Measurements from ENCODE around the gene ZNHIT3.
"Not testable (repeated sequence)": the region's sequence is repeated elsewhere in the genome, so short reads cannot be mapped to it uniquely, and the experiment has no call there.

The ZNHIT3 gene

GRCh38 chr17:36486204-36487194 is at the start of gene ZNHIT3:
ZNHIT3 (plus strand) TSS chr17:36486681; CDS start chr17:36486700, 19 bp downstream.
- peak; percentile 67 for DNase-seq (ENCODE audit: low read depth, low spot score)
- TF ChIP-seq, protein P1, sequence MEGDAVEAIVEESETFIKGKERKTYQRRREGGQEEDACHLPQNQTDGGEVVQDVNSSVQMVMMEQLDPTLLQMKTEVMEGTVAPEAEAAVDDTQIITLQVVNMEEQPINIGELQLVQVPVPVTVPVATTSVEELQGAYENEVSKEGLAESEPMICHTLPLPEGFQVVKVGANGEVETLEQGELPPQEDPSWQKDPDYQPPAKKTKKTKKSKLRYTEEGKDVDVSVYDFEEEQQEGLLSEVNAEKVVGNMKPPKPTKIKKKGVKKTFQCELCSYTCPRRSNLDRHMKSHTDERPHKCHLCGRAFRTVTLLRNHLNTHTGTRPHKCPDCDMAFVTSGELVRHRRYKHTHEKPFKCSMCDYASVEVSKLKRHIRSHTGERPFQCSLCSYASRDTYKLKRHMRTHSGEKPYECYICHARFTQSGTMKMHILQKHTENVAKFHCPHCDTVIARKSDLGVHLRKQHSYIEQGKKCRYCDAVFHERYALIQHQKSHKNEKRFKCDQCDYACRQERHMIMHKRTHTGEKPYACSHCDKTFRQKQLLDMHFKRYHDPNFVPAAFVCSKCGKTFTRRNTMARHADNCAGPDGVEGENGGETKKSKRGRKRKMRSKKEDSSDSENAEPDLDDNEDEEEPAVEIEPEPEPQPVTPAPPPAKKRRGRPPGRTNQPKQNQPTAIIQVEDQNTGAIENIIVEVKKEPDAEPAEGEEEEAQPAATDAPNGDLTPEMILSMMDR (IDR thresholded peaks at IDR 0.05; ENCODE audit: insufficient read depth, low read length, missing control alignments), result no peak
- CTCF ChIA-PET, result interaction anchor here (0.9 to 1.9 kb wide), 3 partner anchors 8 to 517 kb away, joined by 3 to 10 read pairs (median 5); no protein-coding TSS in a partner anchor
- H3K4me3 ChIP-seq (ENCODE audit: low read depth, low read length), result peak within 1 kb of the TSS; percentile 91
- POLR2A ChIA-PET, result interaction anchor here (0.6 to 1.4 kb wide), 2 partner anchors 11 to 635 kb away, joined by 3 read pairs; no protein-coding TSS in a partner anchor

DNA sequence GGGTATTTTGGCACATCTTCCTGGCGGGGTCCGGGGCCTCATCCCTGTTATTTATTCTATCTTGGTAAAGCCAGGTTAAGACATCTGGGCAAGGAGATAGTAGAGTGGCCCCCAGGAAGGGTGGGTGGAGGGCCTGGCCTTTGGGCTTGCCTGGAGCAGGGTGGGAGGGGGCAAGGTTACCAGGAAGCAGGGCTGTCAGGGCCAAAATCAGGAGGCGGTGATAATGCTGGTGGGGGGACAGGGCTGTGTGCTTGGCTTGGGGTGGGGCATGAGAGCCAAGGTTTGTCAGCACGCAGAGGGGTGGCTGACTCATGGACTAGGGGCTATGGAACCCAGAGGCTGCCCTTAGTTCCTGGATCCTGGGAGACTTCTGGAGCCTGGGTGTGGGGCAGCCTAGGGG is 44.7 kb upstream of the ZNHIT3 start:
- DNase-seq (ENCODE audit: low read depth, low spot score); POLR2A ChIA-PET; H3K4me3 ChIP-seq (ENCODE audit: low read depth, low read length); CTCF ChIA-PET: not testable (repeated sequence)

DNA sequence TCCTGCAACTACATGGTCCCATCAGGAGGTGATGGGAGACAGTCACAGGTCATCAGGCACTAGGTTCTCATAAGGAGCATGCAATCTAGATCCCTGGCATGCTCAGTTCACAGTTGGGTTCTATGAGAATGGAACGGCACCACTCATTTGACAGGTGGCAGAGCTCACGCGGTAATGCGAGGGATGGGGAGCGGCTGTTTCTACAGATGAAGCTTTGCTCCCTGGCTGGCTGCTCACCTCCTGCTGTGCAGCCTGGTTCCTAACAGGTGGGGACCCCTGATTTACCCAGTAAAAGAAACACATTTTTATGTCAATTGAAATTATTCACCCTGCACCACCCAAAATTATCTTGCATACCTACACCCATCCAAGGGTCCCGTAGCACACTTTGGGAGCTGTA is 42.7 kb upstream of the ZNHIT3 start:
- TF ChIP-seq, protein P1 (IDR thresholded peaks at IDR 0.05; ENCODE audit: insufficient read depth, low read length, missing control alignments), result no peak
- CTCF ChIA-PET, result no interaction called here

DNA sequence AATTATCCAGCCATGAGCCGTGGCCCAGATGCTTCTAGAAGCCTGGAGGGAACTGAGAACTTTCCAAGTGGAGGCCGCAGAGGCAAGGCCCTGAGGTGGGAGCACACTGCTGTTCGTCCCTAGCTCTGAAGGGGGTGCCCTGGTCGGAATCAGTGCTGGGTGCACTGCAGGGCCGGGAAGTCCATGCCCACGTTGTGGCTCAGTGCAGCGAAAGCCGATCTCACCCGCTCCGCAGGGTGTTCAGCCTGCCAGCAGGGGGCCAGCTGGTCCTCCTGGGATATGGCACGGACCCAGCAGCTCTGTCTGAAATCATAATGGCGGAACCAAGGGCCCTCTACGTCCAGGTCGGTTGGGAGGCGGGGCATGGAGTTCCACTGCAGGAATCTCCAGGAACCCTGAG is 36.5 kb upstream of the ZNHIT3 start:
- H3K4me3 ChIP-seq (ENCODE audit: low read depth, low read length); DNase-seq (ENCODE audit: low read depth, low spot score); CTCF ChIA-PET; POLR2A ChIA-PET: not testable (repeated sequence)

More for the DNA sequence above, 42.7 kb upstream of the ZNHIT3 start:
- POLR2A ChIA-PET, result no interaction called here
- DNase-seq (ENCODE audit: low read depth, low spot score), result no peak
- H3K4me3 ChIP-seq (ENCODE audit: low read depth, low read length), result no peak overlapping the region

- CTCF ChIA-PET; H3K4me3 ChIP-seq (ENCODE audit: low read depth, low read length); POLR2A ChIA-PET; DNase-seq (ENCODE audit: low read depth, low spot score): not testable (repeated sequence)
Observed at GRCh38 chr17:36452888-36453287, 33.6 kb upstream of the ZNHIT3 start.

DNA sequence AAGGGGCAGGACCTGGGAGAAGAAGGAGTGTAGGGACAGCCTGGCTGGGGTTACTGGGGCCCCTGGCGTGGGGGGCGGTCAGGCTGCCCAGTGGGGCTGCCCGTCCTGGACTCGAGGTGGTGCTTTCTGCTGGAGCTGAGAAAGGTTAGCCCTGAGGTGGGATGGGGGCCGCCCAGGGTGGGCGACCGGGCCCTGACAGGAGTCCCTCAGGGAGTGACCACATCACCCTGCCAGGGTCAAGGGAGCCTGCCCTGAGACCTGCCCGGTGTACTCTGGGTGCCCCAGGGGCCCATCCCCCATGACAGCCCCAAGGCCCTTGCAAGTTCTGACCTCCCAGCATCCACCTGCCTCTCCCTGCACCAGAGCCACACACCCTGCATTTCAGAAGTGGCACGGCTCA is 28.8 kb upstream of the ZNHIT3 start:
- POLR2A ChIA-PET; CTCF ChIA-PET; H3K4me3 ChIP-seq (ENCODE audit: low read depth, low read length); DNase-seq (ENCODE audit: low read depth, low spot score): not testable (repeated sequence)

- no peak overlapping the region for H3K4me3 ChIP-seq (ENCODE audit: low read depth, low read length)
- ChIA-PET POLR2A (no interaction called here), CTCF (no interaction called here)
- TF ChIP-seq, protein P1 (IDR thresholded peaks at IDR 0.05; ENCODE audit: insufficient read depth, low read length, missing control alignments), result no peak
- no peak for DNase-seq (ENCODE audit: low read depth, low spot score)
Observed at GRCh38 chr17:36459045-36459444, 27.4 kb upstream of the ZNHIT3 start.

DNA sequence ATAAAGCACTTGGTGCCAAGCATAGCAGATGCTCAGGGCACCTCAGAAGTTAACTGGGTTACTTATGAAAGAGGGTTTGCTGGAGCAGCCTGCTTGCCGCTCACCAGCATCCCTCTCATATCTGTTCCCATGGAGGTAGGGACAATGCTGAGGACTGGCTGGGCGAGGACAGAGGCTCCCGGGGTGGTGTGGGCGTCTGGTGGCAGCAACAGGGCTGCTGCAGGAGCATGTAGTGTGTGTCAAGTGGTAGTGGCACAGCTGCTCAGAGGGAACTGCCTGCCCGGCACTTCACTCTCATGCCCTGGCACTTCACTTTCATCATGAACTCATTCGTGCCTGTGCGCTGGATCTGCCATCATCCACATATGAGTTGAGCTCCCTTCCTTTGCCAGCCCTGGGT is 26.9 kb upstream of the ZNHIT3 start:
- no peak for DNase-seq (ENCODE audit: low read depth, low spot score)
- CTCF ChIA-PET, result no interaction called here
- H3K4me3 ChIP-seq (ENCODE audit: low read depth, low read length), result no peak overlapping the region
- POLR2A ChIA-PET, result no interaction called here
- TF ChIP-seq, protein P1 (IDR thresholded peaks at IDR 0.05; ENCODE audit: insufficient read depth, low read length, missing control alignments), result no peak
